Activated CD4-positive, alpha-beta T cell treated with anti-CD3 and anti-CD28 coated beads for 1 hour (primary cell): ENCODE data around the gene NPM1.

Source experiments
- DNase-seq: peaks from one replicate; pipeline ENCODE4 v3.0.0-alpha.2; 2020

The NPM1 gene

DNA sequence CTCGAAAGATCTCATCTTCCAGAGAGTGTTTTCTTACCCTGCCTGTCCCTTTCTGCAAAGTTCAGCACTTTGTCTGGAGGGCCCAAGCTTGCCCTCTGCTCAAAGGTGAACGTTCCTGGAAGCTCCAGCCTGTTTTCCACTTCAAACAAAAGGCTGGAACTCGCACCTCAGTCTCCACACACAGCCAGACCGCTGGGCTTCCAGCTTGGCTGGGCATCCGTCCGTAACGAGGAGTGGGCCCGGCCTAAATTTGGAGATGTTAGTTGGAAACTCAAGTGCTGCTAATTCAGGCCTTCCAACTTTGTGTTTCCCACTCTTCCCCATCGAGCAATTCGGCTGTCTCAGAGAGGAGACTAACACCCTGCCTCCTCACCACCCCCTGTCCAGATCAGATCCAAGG is 66.9 kb downstream of the NPM1 start:
- no peak for DNase-seq

DNA sequence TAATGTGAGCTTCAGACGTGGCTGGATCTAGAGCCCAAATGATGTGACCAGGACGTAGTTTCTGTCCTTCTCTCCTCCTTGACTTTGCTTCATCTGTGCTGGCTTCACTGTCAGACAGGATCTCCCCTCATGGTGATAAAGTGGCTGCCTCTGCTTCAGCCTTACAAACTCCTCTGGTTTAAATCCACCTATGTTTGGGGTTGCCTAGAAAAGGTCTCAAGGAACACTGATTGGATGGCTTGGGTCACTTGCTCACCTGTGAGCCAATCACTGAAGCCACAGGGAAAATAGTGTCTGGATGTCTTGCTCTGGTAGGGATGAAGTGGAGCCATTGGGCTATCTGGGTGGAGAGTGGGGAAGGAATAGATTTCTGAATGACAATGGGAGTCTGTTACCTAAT is 67.9 kb downstream of the NPM1 start:
- no peak for DNase-seq

DNA sequence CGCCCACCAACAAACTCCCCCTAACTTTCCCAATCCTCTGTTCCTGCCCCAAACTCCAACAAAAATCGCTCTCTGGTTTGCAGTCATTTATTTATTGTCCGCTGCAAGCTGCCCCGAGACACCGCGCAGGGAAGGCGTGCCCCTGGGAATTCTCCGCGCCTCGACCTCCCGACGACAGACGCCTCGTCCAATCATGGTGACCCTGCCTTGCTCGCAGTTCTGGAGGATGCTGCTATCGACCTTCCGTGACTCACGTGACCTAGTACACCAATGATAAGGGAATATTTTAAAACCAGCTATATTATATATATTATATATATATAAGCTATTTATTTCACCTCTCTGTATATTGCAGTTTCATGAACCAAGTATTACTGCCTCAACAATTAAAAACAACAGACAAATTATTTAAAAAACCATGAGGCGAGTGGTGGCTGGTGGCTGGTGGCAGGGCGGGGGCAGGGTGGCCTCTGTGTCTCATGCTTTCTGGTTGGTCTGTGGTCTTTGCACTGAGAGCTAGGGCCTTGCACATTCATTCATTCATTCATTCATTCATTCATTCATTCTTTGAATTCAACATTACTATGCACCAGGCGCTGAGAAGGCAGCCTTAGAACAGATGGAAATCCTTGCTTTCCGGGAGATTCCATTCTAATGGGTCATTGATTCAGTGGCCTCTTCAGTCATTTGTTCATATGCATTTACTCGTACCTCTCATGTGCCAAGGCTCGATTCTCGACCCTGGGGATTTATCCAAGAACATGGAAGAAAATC is 69.7 kb downstream of the NPM1 start:
- DNase-seq: no peak

- no peak for DNase-seq
Observed at GRCh38 chr5:171459839-171460238, 72.2 kb downstream of the NPM1 start.
